SK-N-SH (cell line): ENCODE measurements around the gene RRAGC. TPM values are rescaled to one million over a fixed set of nuclear protein-coding genes. Genes with fewer than 3 reads are reported as not detected.

Experiments
- CTCF ChIA-PET: fragments of 300-600, 350-600 bp; formaldehyde crosslinking; extraction: SDS; loops from one replicate; lab custom pipeline; 2021; lab: Yijun Ruan, JAX
- POLR2A ChIA-PET: fragments of 350-600 bp; sonication (Branson Sonifier 250); formaldehyde crosslinking; extraction: SDS; loops from one replicate; lab custom pipeline; 2020; ENCODE audit warnings: antibody characterized with exemption, inconsistent platforms; lab: Yijun Ruan, JAX
- DNase-seq: peaks from one replicate; pipeline ENCODE4 v3.0.0; 2012
- H2AFZ ChIP-seq: fragments of 200-600 bp; sonication (generic); 2 replicates; pipeline ENCODE4 v1.8.1; 2016; ENCODE audit warnings: antibody characterized with exemption, mild to moderate bottlenecking, low read depth
- H3F3A ChIP-seq: fragments of 200-600 bp; sonication (generic); replicated peaks from 2 replicates; pipeline ENCODE3; 2016; ENCODE audit warnings: antibody characterized with exemption, mild to moderate bottlenecking; ENCODE audit not compliant: insufficient read depth
- H3K27ac ChIP-seq, 2 experiments: fragments of 200-500 bp in 1 of 2; fragments of 200-600 bp in 1 of 2; sonication (Bioruptor generic) in 1 of 2; sonication (generic), shearing (Covaris generic) in 1 of 2; 2 replicates each; pipeline versions ENCODE4 v1.5.1 to v1.6.1; 2014 to 2016; ENCODE audit warnings: low read depth in 2 of 2, inconsistent platforms in 1 of 2, low read length in 1 of 2, mild to moderate bottlenecking in 1 of 2, mixed read lengths in 1 of 2
- H3K27me3 ChIP-seq: fragments of 200-600 bp; sonication (generic), shearing (Covaris generic); 2 replicates; pipeline ENCODE4 v1.6.1; 2016; ENCODE audit warnings: mixed run types; ENCODE audit not compliant: insufficient read depth
- H3K36me3 ChIP-seq, 2 experiments: fragments of 200-500 bp in 1 of 2; fragments of 200-600 bp in 1 of 2; sonication (Bioruptor generic) in 1 of 2; sonication (generic) in 1 of 2; replicated peaks in 1 of 2; 2 replicates each; pipeline versions ENCODE3 to v1.5.1; 2014 to 2016; ENCODE audit warnings: low read length in 1 of 2, mild to moderate bottlenecking in 1 of 2; ENCODE audit not compliant: insufficient read depth in 2 of 2, control insufficient read depth in 1 of 2
- H3K4me1 ChIP-seq, 2 experiments: fragments of 200-500 bp in 1 of 2; fragments of 200-600 bp in 1 of 2; sonication (Bioruptor generic) in 1 of 2; sonication (generic), shearing (Covaris generic) in 1 of 2; 2 replicates each; pipeline versions ENCODE4 v1.5.1 to v1.6.1; 2014 to 2016; ENCODE audit warnings: low read depth in 1 of 2, low read length in 1 of 2, mixed run types in 1 of 2; ENCODE audit not compliant: insufficient read depth in 2 of 2, control insufficient read depth in 1 of 2
- H3K4me2 ChIP-seq: fragments of 200-600 bp; sonication (generic), shearing (Covaris generic); 2 replicates; pipeline ENCODE4 v1.6.1; 2017; ENCODE audit warnings: mixed run types
- H3K4me3 ChIP-seq, 2 experiments: fragments of 200-500 bp in 1 of 2; fragments of 200-600 bp in 1 of 2; sonication (Bioruptor generic) in 1 of 2; sonication (generic), shearing (Covaris generic) in 1 of 2; 2 replicates each; pipeline versions ENCODE4 v1.5.1 to v1.8.1; 2014 to 2016; ENCODE audit warnings: low read depth in 2 of 2, inconsistent platforms in 1 of 2, low read length in 1 of 2, mild to moderate bottlenecking in 1 of 2, mixed read lengths in 1 of 2, moderate library complexity in 1 of 2
- H3K79me2 ChIP-seq: fragments of 200-600 bp; sonication (generic); 2 replicates; pipeline ENCODE4 v1.8.1; 2017; ENCODE audit warnings: mild to moderate bottlenecking; ENCODE audit not compliant: insufficient read depth
- H3K9ac ChIP-seq: fragments of 200-600 bp; sonication (generic); 2 replicates; pipeline ENCODE4 v1.6.1; 2017; ENCODE audit warnings: mixed run types
- H3K9me2 ChIP-seq: fragments of 200-600 bp; sonication (generic); 2 replicates; pipeline ENCODE4 v1.6.1; 2017; ENCODE audit warnings: mixed run types
- H3K9me3 ChIP-seq: fragments of 200-600 bp; sonication (generic); 2 replicates; pipeline ENCODE4 v1.6.1; 2017; ENCODE audit warnings: mixed run types, mild to moderate bottlenecking, moderate library complexity
- H4K20me1 ChIP-seq: fragments of 200-600 bp; sonication (generic); 2 replicates; pipeline ENCODE4 v1.6.1; 2017; ENCODE audit warnings: mild to moderate bottlenecking, mixed run types; ENCODE audit not compliant: insufficient read depth
- CHD2 ChIP-seq: fragments of 150-350 bp; IDR thresholded peaks from 2 replicates; pipeline ENCODE4 v1.6.1; 2018; ENCODE audit warnings: low read length; ENCODE audit not compliant: partially characterized antibody
- CTCF ChIP-seq: fragments of 200-600 bp; sonication (generic); IDR thresholded peaks from 2 replicates; pipeline ENCODE4 v1.6.1; 2017; ENCODE audit warnings: antibody characterized with exemption, mild to moderate bottlenecking, moderate library complexity
- EP300 ChIP-seq, 2 experiments: IDR thresholded peaks; 2 replicates each; pipeline versions ENCODE4 v1.4.0 to v1.6.1; 2012; ENCODE audit warnings: borderline replicate concordance in 1 of 2, low read depth in 1 of 2, low read length in 1 of 2
- FOXJ3 ChIP-seq: sonication (generic); formaldehyde crosslinking; IDR thresholded peaks from 2 replicates; pipeline ENCODE4 v1.5.1; 2020; ENCODE audit warnings: mild to moderate bottlenecking, missing genetic modification reagents
- FOXM1 ChIP-seq: IDR thresholded peaks from 2 replicates; pipeline ENCODE4 v1.4.0; 2012; ENCODE audit warnings: low read depth, mild to moderate bottlenecking
- GABPA ChIP-seq: IDR thresholded peaks from 2 replicates; pipeline ENCODE4 v1.4.0; 2012; ENCODE audit warnings: low read depth, mild to moderate bottlenecking
- IRF3 ChIP-seq: fragments of 150-350 bp; IDR thresholded peaks from 2 replicates; pipeline ENCODE4 v1.6.1; 2016; ENCODE audit warnings: mild to moderate bottlenecking, low read depth, low read length
- NFIC ChIP-seq: IDR thresholded peaks from 2 replicates; pipeline ENCODE4 v1.4.0; 2012; ENCODE audit warnings: borderline replicate concordance
- RCOR1 ChIP-seq: fragments of 150-350 bp; IDR thresholded peaks from 2 replicates; pipeline ENCODE4 v1.6.1; 2017; ENCODE audit warnings: antibody characterized with exemption, low read length
- TCF12 ChIP-seq: IDR thresholded peaks from 2 replicates; pipeline ENCODE4 v1.4.0; 2012
- TEAD4 ChIP-seq: IDR thresholded peaks from 2 replicates; pipeline ENCODE4 v1.4.0; 2012; ENCODE audit warnings: mild to moderate bottlenecking, borderline replicate concordance; ENCODE audit not compliant: insufficient read depth
- WGBS: methylation state at CpG from one replicate; pipeline ENCODE4 v1.1.6; 2017; ENCODE audit warnings: low lambda C conversion rate; 5-methylcytosine and 5-hydroxymethylcytosine counted together
- polyA plus RNA-seq, 3 experiments: library from polyadenylated mRNA; depleted of rRNA; stranded (reverse); fragments of >200 nt; gene quantifications; 2 replicates each; pipeline ENCODE4 v1.2.3, GENCODE V29; 2012
- TF ChIP-seq, protein P1 (sequence below): IDR thresholded peaks from 2 replicates; pipeline ENCODE4 v1.4.0; 2012; ENCODE audit warnings: low read depth, borderline replicate concordance
- TF ChIP-seq, protein P2 (sequence below): IDR thresholded peaks from 2 replicates; pipeline ENCODE4 v1.4.0; 2012; ENCODE audit warnings: low read depth, borderline replicate concordance

The RRAGC gene
- polyA plus RNA-seq, 1 of the 3 experiments (the other 2 are of a cell fraction) = 9.6 TPM

DNA sequence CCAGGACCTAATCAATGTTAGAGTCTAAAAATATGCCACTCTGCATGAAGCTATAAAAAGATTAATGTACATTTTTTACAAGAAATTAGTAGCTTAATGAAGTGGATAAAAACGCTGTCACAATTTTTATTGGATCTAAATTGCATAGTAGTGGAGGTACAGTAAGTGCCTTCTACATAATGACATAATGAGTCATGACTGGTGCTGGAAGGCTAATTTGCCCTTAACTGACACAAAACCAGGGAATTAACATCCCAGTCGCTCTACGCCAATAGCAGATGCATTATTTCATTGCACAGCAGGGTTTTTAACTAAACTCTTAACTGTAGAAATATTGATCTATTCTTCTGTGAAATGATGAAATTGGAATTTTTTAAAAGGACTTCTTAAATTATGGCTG lies 33.3 kb downstream of the RRAGC start:
- Histone ChIP-seq H3K4me3 (no peak overlapping the region), H3K36me3 (no peaks in the 10 kb centered on the region), H3K9me2 (no peaks in the 10 kb centered on the region), H3K9ac (no peak overlapping the region), H3K27me3 (peaks cover 65% of the 10 kb centered on the region; the same call in 1 of the 2 replicates), H3F3A (no peaks in the 10 kb centered on the region), H3K9me3 (no peaks in the 10 kb centered on the region), H3K79me2 (no peaks in the 10 kb centered on the region), H2AFZ (no peak overlapping the region), H3K4me2 (no peak overlapping the region), H3K27ac (no peak overlapping the region), H3K4me1 (no peaks in the 10 kb centered on the region), H4K20me1 (no peaks in the 10 kb centered on the region)
- CTCF ChIA-PET = interaction anchor here (1.3 to 7.2 kb wide), 2 partner anchors 7 to 9 kb away, joined by 3 to 58 read pairs; no protein-coding TSS in a partner anchor
- TF ChIP-seq FOXM1 (no peak), TCF12 (no peak), RCOR1 (no peak), NFIC (no peak), GABPA (no peak), TEAD4 (no peak), CTCF (no peak), FOXJ3 (CRISPR knock-in tag) (no peak), CHD2 (no peak), IRF3 (no peak), EP300 (IDR thresholded peaks at IDR 0.05; ENCODE audit: borderline replicate concordance in 1 of 2, low read depth in 1 of 2, low read length in 1 of 2) (no peak)
- TF ChIP-seq, protein P1, sequence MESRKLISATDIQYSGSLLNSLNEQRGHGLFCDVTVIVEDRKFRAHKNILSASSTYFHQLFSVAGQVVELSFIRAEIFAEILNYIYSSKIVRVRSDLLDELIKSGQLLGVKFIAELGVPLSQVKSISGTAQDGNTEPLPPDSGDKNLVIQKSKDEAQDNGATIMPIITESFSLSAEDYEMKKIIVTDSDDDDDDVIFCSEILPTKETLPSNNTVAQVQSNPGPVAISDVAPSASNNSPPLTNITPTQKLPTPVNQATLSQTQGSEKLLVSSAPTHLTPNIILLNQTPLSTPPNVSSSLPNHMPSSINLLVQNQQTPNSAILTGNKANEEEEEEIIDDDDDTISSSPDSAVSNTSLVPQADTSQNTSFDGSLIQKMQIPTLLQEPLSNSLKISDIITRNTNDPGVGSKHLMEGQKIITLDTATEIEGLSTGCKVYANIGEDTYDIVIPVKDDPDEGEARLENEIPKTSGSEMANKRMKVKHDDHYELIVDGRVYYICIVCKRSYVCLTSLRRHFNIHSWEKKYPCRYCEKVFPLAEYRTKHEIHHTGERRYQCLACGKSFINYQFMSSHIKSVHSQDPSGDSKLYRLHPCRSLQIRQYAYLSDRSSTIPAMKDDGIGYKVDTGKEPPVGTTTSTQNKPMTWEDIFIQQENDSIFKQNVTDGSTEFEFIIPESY = no peak
- TF ChIP-seq, protein P2, sequence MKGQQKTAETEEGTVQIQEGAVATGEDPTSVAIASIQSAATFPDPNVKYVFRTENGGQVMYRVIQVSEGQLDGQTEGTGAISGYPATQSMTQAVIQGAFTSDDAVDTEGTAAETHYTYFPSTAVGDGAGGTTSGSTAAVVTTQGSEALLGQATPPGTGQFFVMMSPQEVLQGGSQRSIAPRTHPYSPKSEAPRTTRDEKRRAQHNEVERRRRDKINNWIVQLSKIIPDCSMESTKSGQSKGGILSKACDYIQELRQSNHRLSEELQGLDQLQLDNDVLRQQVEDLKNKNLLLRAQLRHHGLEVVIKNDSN = no peak
- WGBS = 13% methylated on average over 3 of the region's 3 CpGs
- POLR2A ChIA-PET = no interaction called here
- no peak for DNase-seq
